H9 (cell line): ENCODE measurements around the gene VILL. TPM values are rescaled to one million over a fixed set of nuclear protein-coding genes. Genes with fewer than 3 reads are reported as not detected.

Experiments used
- DNase-seq: peaks from one replicate; pipeline ENCODE4 v3.0.0-alpha.2; 2017
- H2AFZ ChIP-seq: one replicate; pipeline ENCODE4 v1.6.1; 2013; ENCODE audit warnings: mild to moderate bottlenecking, low read length, control low read depth, moderate library complexity
- H2AK5ac ChIP-seq: 2 replicates; pipeline ENCODE4 v1.6.1; 2013; ENCODE audit warnings: low read length, control low read depth, mixed read lengths; ENCODE audit not compliant: insufficient read length
- H2BK120ac ChIP-seq: one replicate; pipeline ENCODE4 v1.6.1; 2013; ENCODE audit warnings: low read depth, mild to moderate bottlenecking, low read length, control low read depth, inconsistent platforms; ENCODE audit not compliant: poor library complexity, severe bottlenecking
- H2BK12ac ChIP-seq: 2 replicates; pipeline ENCODE4 v1.6.1; 2013; ENCODE audit warnings: low read length, control low read depth, mixed read lengths, low read depth; ENCODE audit not compliant: insufficient read length
- H2BK15ac ChIP-seq: 2 replicates; pipeline ENCODE4 v1.6.1; 2013; ENCODE audit warnings: low read depth, low read length, control low read depth
- H2BK20ac ChIP-seq: one replicate; pipeline ENCODE4 v1.6.1; 2013; ENCODE audit warnings: low read depth, mild to moderate bottlenecking, low read length, control low read depth, inconsistent platforms; ENCODE audit not compliant: poor library complexity, severe bottlenecking
- H2BK5ac ChIP-seq: 2 replicates; pipeline ENCODE4 v1.6.1; 2013; ENCODE audit warnings: low read length, control low read depth, mixed read lengths; ENCODE audit not compliant: insufficient read length
- H3K14ac ChIP-seq: 2 replicates; pipeline ENCODE4 v1.6.1; 2013; ENCODE audit warnings: low read length, control low read depth; ENCODE audit not compliant: insufficient read depth
- H3K18ac ChIP-seq: 2 replicates; pipeline ENCODE4 v1.6.1; 2013; ENCODE audit warnings: low read depth, mild to moderate bottlenecking, mixed read lengths, low read length, control low read depth; ENCODE audit not compliant: insufficient read length
- H3K23ac ChIP-seq: 2 replicates; pipeline ENCODE4 v1.6.1; 2013; ENCODE audit warnings: low read length, control low read depth, mixed read lengths, low read depth; ENCODE audit not compliant: insufficient read length
- H3K23me2 ChIP-seq: 2 replicates; pipeline ENCODE4 v1.6.1; 2013; ENCODE audit warnings: low read depth, mild to moderate bottlenecking, mixed read lengths, low read length, control low read depth; ENCODE audit not compliant: insufficient read length, poor library complexity, severe bottlenecking
- H3K27ac ChIP-seq: 2 replicates; pipeline ENCODE4 v1.5.1; 2013; ENCODE audit warnings: low read length, control low read depth, mixed read lengths, low read depth; ENCODE audit not compliant: insufficient read length
- H3K27me3 ChIP-seq: 2 replicates; pipeline ENCODE4 v1.6.1; 2013; ENCODE audit warnings: low read length, control low read depth, inconsistent platforms; ENCODE audit not compliant: insufficient read depth
- H3K4ac ChIP-seq: 2 replicates; pipeline ENCODE4 v1.6.1; 2013; ENCODE audit warnings: low read depth, mild to moderate bottlenecking, control low read depth, inconsistent platforms, low read length, moderate library complexity
- H3K4me1 ChIP-seq: 2 replicates; pipeline ENCODE4 v1.6.1; 2013; ENCODE audit warnings: low read length, control low read depth, inconsistent platforms; ENCODE audit not compliant: insufficient read depth
- H3K4me2 ChIP-seq: 2 replicates; pipeline ENCODE4 v1.6.1; 2013; ENCODE audit warnings: low read length, control low read depth, mixed read lengths; ENCODE audit not compliant: insufficient read length, insufficient read depth
- H3K56ac ChIP-seq: 2 replicates; pipeline ENCODE4 v1.6.1; 2013; ENCODE audit warnings: low read depth, mild to moderate bottlenecking, mixed read lengths, low read length, control low read depth; ENCODE audit not compliant: insufficient read length
- H3K79me1 ChIP-seq: 2 replicates; pipeline ENCODE4 v1.6.1; 2013; ENCODE audit warnings: low read depth, mild to moderate bottlenecking, moderate library complexity, low read length, control low read depth, inconsistent platforms; ENCODE audit not compliant: insufficient read depth, poor library complexity, severe bottlenecking
- H3K79me2 ChIP-seq: 2 replicates; pipeline ENCODE4 v1.6.1; 2013; ENCODE audit warnings: low read length, control low read depth, inconsistent platforms; ENCODE audit not compliant: insufficient read depth
- H3K9ac ChIP-seq: 2 replicates; pipeline ENCODE4 v1.6.1; 2013; ENCODE audit warnings: low read length, control low read depth, mixed read lengths; ENCODE audit not compliant: insufficient read length; ENCODE audit errors: extremely low read depth
- H3K9me3 ChIP-seq: one replicate; pipeline ENCODE4 v1.6.1; 2013; ENCODE audit warnings: low read depth, low read length, inconsistent platforms; ENCODE audit not compliant: control insufficient read depth
- H3T11ph ChIP-seq: one replicate; pipeline ENCODE4 v1.6.1; 2013; ENCODE audit warnings: mild to moderate bottlenecking, low read length, control low read depth, inconsistent platforms
- H4K20me1 ChIP-seq: one replicate; pipeline ENCODE4 v1.6.1; 2013; ENCODE audit not compliant: control insufficient read depth, insufficient read length, insufficient read depth
- H4K5ac ChIP-seq: 2 replicates; pipeline ENCODE4 v1.6.1; 2013; ENCODE audit warnings: low read depth, mild to moderate bottlenecking, mixed read lengths, low read length, control low read depth; ENCODE audit not compliant: insufficient read length
- H4K8ac ChIP-seq: replicated peaks from 2 replicates; pipeline ENCODE4 v1.6.1; 2013; ENCODE audit warnings: low read length, control low read depth, mixed read lengths, low read depth; ENCODE audit not compliant: insufficient read length
- H4K91ac ChIP-seq: 2 replicates; pipeline ENCODE4 v1.6.1; 2013; ENCODE audit warnings: low read depth, mild to moderate bottlenecking, moderate library complexity, mixed read lengths, low read length, control low read depth; ENCODE audit not compliant: insufficient read length
- H3K27ac Mint-ChIP-seq, 3 experiments: 2 replicates in 2 of 3; 3 replicates in 1 of 3; pipeline ENCODE4 v1.8.0; 2020 to 2021; ENCODE audit warnings: mixed read lengths in 3 of 3, mild to moderate bottlenecking in 1 of 3, moderate library complexity in 1 of 3
- H3K27me3 Mint-ChIP-seq: 2 replicates; pipeline ENCODE4 v1.8.0; 2021; ENCODE audit warnings: low read depth, mild to moderate bottlenecking, moderate library complexity, mixed read lengths
- H3K36me3 Mint-ChIP-seq, 3 experiments: 2 replicates in 2 of 3; 3 replicates in 1 of 3; pipeline ENCODE4 v1.8.0; 2020 to 2021; ENCODE audit warnings: low read depth in 3 of 3, mixed read lengths in 3 of 3; ENCODE audit not compliant: insufficient read depth in 1 of 3
- H3K4me1 Mint-ChIP-seq, 2 experiments: 2 replicates each; pipeline ENCODE4 v1.8.0; 2020; ENCODE audit warnings: mixed read lengths in 2 of 2
- H3K4me3 Mint-ChIP-seq, 2 experiments: 2 replicates in 1 of 2; 3 replicates in 1 of 2; pipeline ENCODE4 v1.8.0; 2020 to 2021; ENCODE audit warnings: mild to moderate bottlenecking in 2 of 2, mixed read lengths in 2 of 2, moderate library complexity in 1 of 2
- H3K9me3 Mint-ChIP-seq, 2 experiments: 2 replicates in 1 of 2; 3 replicates in 1 of 2; pipeline ENCODE4 v1.8.0; 2020; ENCODE audit warnings: mild to moderate bottlenecking in 2 of 2, mixed read lengths in 2 of 2, moderate library complexity in 1 of 2
- CTCF ChIP-seq: fragments of 200-600 bp; sonication (generic); conservative IDR thresholded peaks from 3 replicates; pipeline ENCODE4 v1.8.0; 2021; ENCODE audit warnings: antibody characterized with exemption, mild to moderate bottlenecking
- WGBS: extraction: QIAGEN DNeasy Blood & Tissue Kit; methylation state at CpG from one replicate; pipeline ENCODE4 v1.1.7; 2013; ENCODE audit warnings: missing lambda C conversion rate, low lambda C conversion rate, mixed read lengths; ENCODE audit not compliant: insufficient read length; ENCODE audit errors: extremely low coverage; 5-methylcytosine and 5-hydroxymethylcytosine counted together
- total RNA-seq: library from RNA; stranded (reverse); gene quantifications from 2 replicates; pipeline ENCODE4 v1.2.1, GENCODE V29; 2021

Gene VILL
- total RNA-seq, 1 experiment from 2014 or later, result 3.2 TPM

GRCh38 chr3:37989821-37990480 lies 635 bp upstream of the VILL start:
- H3K23me2 ChIP-seq, result no peaks in the 10 kb centered on the region
- H3K23ac ChIP-seq, result no peak overlapping the region
- no peak overlapping the region for H3K56ac ChIP-seq
- Mint-ChIP-seq H3K4me3 (0 out of 5 replicates have a peak overlapping the region, but pooled peaks of 1 of the 2 experiments have one; percentile 16), H3K9me3 (no peaks in the 10 kb centered on the region), H3K27ac (no peak overlapping the region), H3K36me3 (peaks cover 0 to 3% (median 0%) of the 10 kb centered on the region in 3 experiments; a peak in 2 of 7 replicates), H3K27me3 (peaks cover 11% of the 10 kb centered on the region), H3K4me1 (peaks cover 14 to 36% of the 10 kb centered on the region in 2 experiments)
- no peaks in the 10 kb centered on the region for H3K9me3 ChIP-seq
- H3K79me1 ChIP-seq, result no peaks in the 10 kb centered on the region
- H2BK120ac ChIP-seq, result no peak overlapping the region
- no peak for DNase-seq
- H3K27ac ChIP-seq, result no peak overlapping the region
- no peak overlapping the region for H2AFZ ChIP-seq
- H3K18ac ChIP-seq, result no peak overlapping the region
- H3K4me1 ChIP-seq, result no peaks in the 10 kb centered on the region
- no peaks in the 10 kb centered on the region for H4K20me1 ChIP-seq
- no peak for TF ChIP-seq CTCF
- H3K79me2 ChIP-seq, result no peaks in the 10 kb centered on the region
- no peaks in the 10 kb centered on the region for H3K27me3 ChIP-seq
- H3K9ac ChIP-seq, result no peak overlapping the region
- H3T11ph ChIP-seq, result no peak overlapping the region
- no peak overlapping the region for H3K4me2 ChIP-seq
- no peak overlapping the region for H2BK5ac ChIP-seq
- H3K14ac ChIP-seq, result no peak overlapping the region
- H2AK5ac ChIP-seq, result no peak overlapping the region
- H2BK20ac ChIP-seq, result no peak overlapping the region
- WGBS, result no CpG with 5 or more reads among the region's 7 CpGs
- no peak overlapping the region for H2BK12ac ChIP-seq
- H4K8ac ChIP-seq, result no peak overlapping the region
- H3K4ac ChIP-seq, result no peak overlapping the region
- no peak overlapping the region for H2BK15ac ChIP-seq
- H4K91ac ChIP-seq, result no peak overlapping the region
- no peak overlapping the region for H4K5ac ChIP-seq
